Activated CD4-positive, alpha-beta memory T cell treated with anti-CD3 and anti-CD28 coated beads, Interleukin-2, amount 10 ng/mL, durations not matched to agents 7 days and 5 days (primary cell): ENCODE results near the gene HTRA1. TPM values are rescaled to one million over a fixed set of nuclear protein-coding genes. Genes with fewer than 3 reads are reported as not detected.
A peak's percentile ranks its signal among the peaks of the same experiment; 100 is the strongest.

Experiments
- CTCF ChIA-PET: fragments of 350-600 bp; sonication (Branson Sonifier 250); formaldehyde crosslinking; loops from one replicate; lab custom pipeline; 2021; ENCODE audit warnings: antibody characterized with exemption, inconsistent platforms; lab: Charles Lee
- POLR2A ChIA-PET: fragments of 350-600 bp; sonication (Branson Sonifier 250); formaldehyde crosslinking; loops from one replicate; lab custom pipeline; 2021; ENCODE audit warnings: antibody characterized with exemption; lab: Charles Lee
- DNase-seq: peaks from one replicate; pipeline ENCODE4 v3.0.0-alpha.2; 2020
- H3K27ac Mint-ChIP-seq: one replicate; pipeline ENCODE4 v1.8.0; 2021; ENCODE audit warnings: mild to moderate bottlenecking, mixed read lengths
- H3K27me3 Mint-ChIP-seq: one replicate; pipeline ENCODE4 v1.8.0; 2021; ENCODE audit warnings: mixed read lengths
- H3K36me3 Mint-ChIP-seq: one replicate; pipeline ENCODE4 v1.8.0; 2021; ENCODE audit warnings: low read depth, mixed read lengths
- H3K4me1 Mint-ChIP-seq: one replicate; pipeline ENCODE4 v1.8.0; 2021; ENCODE audit warnings: mixed read lengths
- H3K4me3 Mint-ChIP-seq: one replicate; pipeline ENCODE4 v1.8.0; 2021; ENCODE audit warnings: mild to moderate bottlenecking, mixed read lengths
- H3K9me3 Mint-ChIP-seq: one replicate; pipeline ENCODE4 v1.8.0; 2021; ENCODE audit warnings: mixed read lengths
- total RNA-seq, 2 experiments: library from RNA; stranded (reverse); gene quantifications; one replicate each; pipeline ENCODE4 v1.2.3, GENCODE V29; 2021

Gene HTRA1
- total RNA-seq, 2 experiments from 2014 or later, result not detected

- CTCF ChIA-PET, result no interaction called here
- Mint-ChIP-seq H3K27me3 (peaks cover 12% of the 10 kb centered on the region), H3K4me3 (no peak overlapping the region), H3K4me1 (peaks cover 16% of the 10 kb centered on the region), H3K36me3 (no peaks in the 10 kb centered on the region), H3K27ac (no peak overlapping the region), H3K9me3 (no peaks in the 10 kb centered on the region)
- no peak for DNase-seq
- POLR2A ChIA-PET, result no interaction called here
Measured at GRCh38 chr10:122546242-122546641, 84.9 kb downstream of the HTRA1 start.

DNA sequence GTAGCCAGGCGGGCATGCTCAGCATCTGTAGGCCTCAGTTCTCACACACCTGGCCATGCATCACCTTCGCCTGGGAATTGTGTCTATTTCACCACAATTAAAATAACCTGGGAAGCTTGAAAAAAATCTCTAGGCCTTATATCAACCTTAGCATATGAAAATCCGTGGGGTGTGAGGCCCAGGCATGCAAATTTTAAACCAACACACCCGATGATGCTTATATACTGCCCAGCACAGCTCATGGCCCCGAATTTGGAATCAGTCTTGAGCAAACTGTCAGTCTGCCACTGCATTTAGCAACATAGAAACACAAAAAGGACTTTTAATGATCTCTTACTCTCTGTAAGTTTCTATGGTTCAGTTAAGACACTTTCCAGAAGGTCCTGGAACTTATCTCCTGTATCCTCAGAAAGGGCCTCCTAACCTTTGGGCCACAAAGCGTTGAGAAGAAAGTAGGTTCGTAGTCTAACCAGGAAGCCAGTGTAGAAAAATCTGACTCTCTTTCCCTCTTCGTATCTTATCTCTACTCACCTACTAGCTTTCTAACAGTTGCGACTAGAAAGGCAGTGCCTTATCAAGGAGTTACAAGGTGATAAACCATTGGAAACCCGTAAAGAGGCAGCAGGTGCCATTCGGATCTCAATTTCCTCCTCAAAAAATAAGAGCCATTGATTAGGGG, 87.2 kb downstream of the HTRA1 start:
- Mint-ChIP-seq H3K4me1 (peaks cover 8% of the 10 kb centered on the region), H3K27me3 (peaks cover 3% of the 10 kb centered on the region), H3K9me3 (no peaks in the 10 kb centered on the region), H3K4me3 (no peak overlapping the region), H3K36me3 (no peaks in the 10 kb centered on the region), H3K27ac (no peak overlapping the region)
- no peak for DNase-seq
- POLR2A ChIA-PET, result no interaction called here
- CTCF ChIA-PET, result interaction anchor here (1.2 kb wide), 1 partner anchor 10 kb away, joined by 3 read pairs; no protein-coding TSS in a partner anchor

- peaks cover 8% of the 10 kb centered on the region for H3K4me1 Mint-ChIP-seq
- no peak overlapping the region for H3K4me3 Mint-ChIP-seq
- DNase-seq, result no peak
- no peaks in the 10 kb centered on the region for H3K27me3 Mint-ChIP-seq
- H3K27ac Mint-ChIP-seq, result no peak overlapping the region
- ChIA-PET POLR2A (no interaction called here), CTCF (interaction anchor here (2.5 kb wide), 1 partner anchor 16 kb away, joined by 8 read pairs; no protein-coding TSS in a partner anchor)
- no peaks in the 10 kb centered on the region for H3K9me3 Mint-ChIP-seq
- no peaks in the 10 kb centered on the region for H3K36me3 Mint-ChIP-seq
Measured at GRCh38 chr10:122549636-122550035, 88.3 kb downstream of the HTRA1 start.

DNA sequence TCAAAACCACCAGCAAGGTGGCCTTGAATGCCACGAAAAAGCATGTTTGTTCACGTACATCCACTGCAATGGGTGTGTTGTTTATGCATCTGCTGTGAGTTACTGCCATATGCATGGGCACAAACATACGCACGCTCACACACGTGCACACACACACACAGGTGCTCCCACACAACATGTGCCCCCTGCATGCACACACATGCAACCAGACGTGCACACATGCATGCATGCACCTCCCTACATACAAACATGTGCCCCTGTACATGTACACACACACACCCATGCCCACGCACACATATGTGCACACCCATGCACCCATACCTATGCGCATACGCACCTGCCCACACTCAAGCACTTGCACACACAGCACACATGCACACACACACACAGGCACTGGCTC, 89.1 kb downstream of the HTRA1 start:
- no peak overlapping the region for H3K27ac Mint-ChIP-seq
- peaks cover 8% of the 10 kb centered on the region for H3K4me1 Mint-ChIP-seq
- no peaks in the 10 kb centered on the region for H3K27me3 Mint-ChIP-seq
- H3K36me3 Mint-ChIP-seq, result no peaks in the 10 kb centered on the region
- H3K4me3 Mint-ChIP-seq, result no peak overlapping the region
- POLR2A ChIA-PET, result interaction anchor here (1.3 kb wide), 1 partner anchor 13 kb away, joined by 3 read pairs; no protein-coding TSS in a partner anchor
- CTCF ChIA-PET, result interaction anchor here (2.5 kb wide), 1 partner anchor 16 kb away, joined by 8 read pairs; no protein-coding TSS in a partner anchor
- H3K9me3 Mint-ChIP-seq, result no peaks in the 10 kb centered on the region
- DNase-seq, result no peak

DNA sequence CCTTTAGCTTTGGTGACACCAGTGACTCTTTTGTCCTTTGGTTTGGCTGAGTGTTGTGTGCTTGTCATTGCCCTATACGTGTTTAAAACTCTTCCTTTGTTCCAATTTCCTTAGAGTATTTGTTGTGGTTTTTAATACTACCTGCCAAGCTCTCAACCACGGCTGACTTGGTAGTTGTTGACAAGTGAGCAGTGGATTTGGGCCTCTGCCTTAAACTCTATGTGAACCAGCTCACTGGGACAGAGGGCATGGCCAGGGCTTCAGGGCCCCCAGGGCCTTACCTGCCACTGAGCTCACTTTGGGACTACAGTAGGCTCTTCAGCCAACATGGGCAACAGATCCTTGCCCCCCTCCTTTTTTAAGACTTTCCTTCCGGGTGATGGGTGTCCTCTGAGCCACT, 89.6 kb downstream of the HTRA1 start:
- H3K9me3 Mint-ChIP-seq, result no peaks in the 10 kb centered on the region
- H3K27me3 Mint-ChIP-seq, result no peaks in the 10 kb centered on the region
- no peak overlapping the region for H3K4me3 Mint-ChIP-seq
- DNase-seq, result no peak
- H3K27ac Mint-ChIP-seq, result no peak overlapping the region
- CTCF ChIA-PET, result interaction anchor here (0.6 to 2.5 kb wide), 2 partner anchors 15 to 371 kb away, joined by 3 to 8 read pairs; no protein-coding TSS in a partner anchor
- no peaks in the 10 kb centered on the region for H3K36me3 Mint-ChIP-seq
- POLR2A ChIA-PET, result interaction anchor here (1.3 kb wide), 1 partner anchor 13 kb away, joined by 3 read pairs; no protein-coding TSS in a partner anchor
- H3K4me1 Mint-ChIP-seq, result peaks cover 8% of the 10 kb centered on the region

DNA sequence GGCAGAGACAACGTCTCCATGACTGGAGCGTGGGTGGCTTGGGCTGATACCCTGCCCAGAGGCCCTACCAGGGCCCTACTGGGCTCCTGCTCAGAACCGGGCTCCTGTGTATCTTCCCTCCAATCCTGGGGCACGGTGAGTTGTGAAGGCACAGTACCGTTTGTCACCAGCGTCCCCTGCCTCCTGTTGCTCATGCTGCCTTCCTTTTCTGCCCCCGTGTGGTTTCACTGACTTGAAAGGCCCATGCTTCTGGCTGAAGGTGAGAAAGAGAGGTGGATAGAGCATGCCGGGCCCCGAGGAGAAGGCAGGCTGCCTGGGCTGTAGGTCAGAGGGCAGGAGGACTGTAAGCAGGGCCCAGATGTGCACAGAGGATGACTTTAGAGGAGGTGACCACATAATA, 90.1 kb downstream of the HTRA1 start:
- H3K9me3 Mint-ChIP-seq, result no peaks in the 10 kb centered on the region
- H3K4me1 Mint-ChIP-seq, result peaks cover 8% of the 10 kb centered on the region
- no peaks in the 10 kb centered on the region for H3K36me3 Mint-ChIP-seq
- peak; percentile 31 for DNase-seq
- ChIA-PET CTCF (interaction anchor here (0.6 to 2.5 kb wide), 2 partner anchors 15 to 371 kb away, joined by 3 to 8 read pairs; no protein-coding TSS in a partner anchor), POLR2A (interaction anchor here (1.3 kb wide), 1 partner anchor 14 kb away, joined by 3 read pairs; no protein-coding TSS in a partner anchor)
- no peak overlapping the region for H3K27ac Mint-ChIP-seq
- H3K27me3 Mint-ChIP-seq, result no peaks in the 10 kb centered on the region
- H3K4me3 Mint-ChIP-seq, result no peak overlapping the region

GRCh38 chr10:122553341-122553740, 92.0 kb downstream of the HTRA1 start:
- no peak for DNase-seq
- no peaks in the 10 kb centered on the region for H3K27me3 Mint-ChIP-seq
- no peaks in the 10 kb centered on the region for H3K36me3 Mint-ChIP-seq
- POLR2A ChIA-PET, result no interaction called here
- peaks cover 12% of the 10 kb centered on the region for H3K4me1 Mint-ChIP-seq
- H3K4me3 Mint-ChIP-seq, result no peak overlapping the region
- no peak overlapping the region for H3K27ac Mint-ChIP-seq
- CTCF ChIA-PET, result no interaction called here
- H3K9me3 Mint-ChIP-seq, result no peaks in the 10 kb centered on the region

GRCh38 chr10:122554131-122555036, 93.0 kb downstream of the HTRA1 start:
- Mint-ChIP-seq H3K27me3 (no peaks in the 10 kb centered on the region), H3K9me3 (no peaks in the 10 kb centered on the region), H3K36me3 (no peaks in the 10 kb centered on the region), H3K4me1 (peaks cover 23% of the 10 kb centered on the region), H3K4me3 (no peak overlapping the region), H3K27ac (no peak overlapping the region)
- DNase-seq, result no peak
- ChIA-PET CTCF (interaction anchor here (1.1 kb wide), 1 partner anchor 11 kb away, joined by 3 read pairs; no protein-coding TSS in a partner anchor), POLR2A (no interaction called here)

DNA sequence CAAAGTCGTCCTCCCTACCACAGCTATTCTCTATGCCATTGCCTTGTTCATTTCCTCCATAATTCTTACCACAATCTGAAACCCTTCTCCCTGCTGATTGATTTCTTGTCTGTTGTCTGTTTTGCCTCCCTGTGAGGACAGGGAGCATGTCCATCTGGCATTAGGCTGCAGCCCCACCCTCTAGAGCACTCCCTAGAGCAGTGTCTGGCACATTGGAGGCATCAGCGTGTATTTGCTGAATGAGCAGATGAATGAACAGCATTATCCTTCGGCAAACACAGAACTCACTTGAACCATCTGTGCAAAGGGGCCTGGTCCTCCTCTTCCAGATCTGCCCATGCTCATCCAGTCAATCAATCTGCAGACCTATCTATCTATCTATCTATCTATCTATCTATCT, 94.1 kb downstream of the HTRA1 start:
- Mint-ChIP-seq H3K4me1 (peaks cover 25% of the 10 kb centered on the region), H3K36me3 (no peaks in the 10 kb centered on the region), H3K27me3 (peaks cover 6% of the 10 kb centered on the region), H3K4me3 (no peak overlapping the region), H3K27ac (no peak overlapping the region), H3K9me3 (no peaks in the 10 kb centered on the region)
- ChIA-PET POLR2A (no interaction called here), CTCF (interaction anchor here (1.1 kb wide), 1 partner anchor 10 kb away, joined by 3 read pairs; no protein-coding TSS in a partner anchor)
- DNase-seq, result no peak

- DNase-seq, result no peak
- Mint-ChIP-seq H3K36me3 (no peaks in the 10 kb centered on the region), H3K27ac (no peak overlapping the region), H3K27me3 (peaks cover 24% of the 10 kb centered on the region), H3K4me1 (peaks cover 18% of the 10 kb centered on the region), H3K9me3 (no peaks in the 10 kb centered on the region), H3K4me3 (no peak overlapping the region)
- ChIA-PET POLR2A (interaction anchor here (0.7 kb wide), 1 partner anchor 41 kb away, joined by 3 read pairs; no protein-coding TSS in a partner anchor), CTCF (no interaction called here)
Measured at GRCh38 chr10:122557516-122557915, 96.2 kb downstream of the HTRA1 start.

DNA sequence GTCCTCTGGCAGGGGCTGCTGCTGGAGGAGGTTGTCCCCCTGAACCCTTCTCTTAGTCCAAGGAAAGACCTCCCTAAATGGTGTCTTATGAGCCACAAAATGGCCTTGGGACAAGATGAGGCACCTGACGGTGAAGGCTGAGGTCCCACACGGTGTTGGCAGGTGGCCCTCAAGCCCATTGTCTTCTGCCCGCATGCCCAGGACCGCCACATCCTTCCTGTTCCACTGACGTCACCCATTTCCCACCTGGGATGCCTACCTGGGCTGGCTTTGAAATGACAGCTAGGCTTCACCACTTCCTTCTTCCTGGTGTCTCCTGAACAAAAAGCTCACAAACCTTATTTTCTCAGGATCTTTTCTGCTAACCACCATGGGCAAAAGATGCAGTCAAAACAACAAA, 97.1 kb downstream of the HTRA1 start:
- ChIA-PET POLR2A (interaction anchor here (0.7 to 1.0 kb wide), 2 partner anchors 42 to 43 kb away, joined by 3 read pairs; no protein-coding TSS in a partner anchor), CTCF (interaction anchor here (1.0 to 1.1 kb wide), 2 partner anchors 10 to 260 kb away, joined by 3 read pairs; no protein-coding TSS in a partner anchor)
- DNase-seq, result no peak
- H3K27ac Mint-ChIP-seq, result no peak overlapping the region
- H3K9me3 Mint-ChIP-seq, result no peaks in the 10 kb centered on the region
- H3K4me3 Mint-ChIP-seq, result no peak overlapping the region
- no peaks in the 10 kb centered on the region for H3K36me3 Mint-ChIP-seq
- H3K4me1 Mint-ChIP-seq, result peaks cover 18% of the 10 kb centered on the region
- peaks cover 31% of the 10 kb centered on the region for H3K27me3 Mint-ChIP-seq

- ChIA-PET CTCF (interaction anchor here (1.0 to 1.1 kb wide), 2 partner anchors 11 to 261 kb away, joined by 3 read pairs; no protein-coding TSS in a partner anchor), POLR2A (interaction anchor here (1.0 kb wide), 1 partner anchor 44 kb away, joined by 3 read pairs; no protein-coding TSS in a partner anchor)
- Mint-ChIP-seq H3K36me3 (no peaks in the 10 kb centered on the region), H3K4me1 (peaks cover 18% of the 10 kb centered on the region), H3K9me3 (no peaks in the 10 kb centered on the region), H3K27ac (no peak overlapping the region), H3K27me3 (peaks cover 36% of the 10 kb centered on the region), H3K4me3 (no peak overlapping the region)
- no peak for DNase-seq
Measured at GRCh38 chr10:122559228-122559627, 97.9 kb downstream of the HTRA1 start.
